Esophagus (tissue), 2 donors: ENCODE results near the gene PRMT6. TPM values are rescaled to one million over a fixed set of nuclear protein-coding genes. Genes with fewer than 3 reads are reported as not detected.
"Not testable (repeated sequence)": the region's sequence is repeated elsewhere in the genome, so short reads cannot be mapped to it uniquely, and the experiment has no call there.

ENCODE experiments used
- H3K27ac ChIP-seq, 2 donors: one replicate each; pipeline ENCODE4 v1.5.1; 2013; ENCODE audit warnings: low read depth in 2 of 2, mild to moderate bottlenecking in 2 of 2, inconsistent platforms in 1 of 2, low read length in 1 of 2, moderate library complexity in 1 of 2
- H3K27me3 ChIP-seq, 2 donors: one replicate each; pipeline ENCODE4 v1.6.1; 2013; ENCODE audit warnings: low read length in 2 of 2, control low read depth in 1 of 2, mild to moderate bottlenecking in 1 of 2; ENCODE audit not compliant: insufficient read depth in 2 of 2, control insufficient read depth in 1 of 2
- H3K36me3 ChIP-seq, 2 donors: one replicate each; pipeline ENCODE4 v1.6.1; 2013; ENCODE audit warnings: low read length in 1 of 2; ENCODE audit not compliant: control insufficient read depth in 2 of 2, insufficient read depth in 2 of 2
- H3K4me1 ChIP-seq, 2 donors: one replicate each; pipeline ENCODE4 v1.6.1; 2013; ENCODE audit warnings: low read length in 1 of 2; ENCODE audit not compliant: control insufficient read depth in 2 of 2, insufficient read depth in 2 of 2
- H3K4me3 ChIP-seq, 2 donors: one replicate each; pipeline ENCODE4 v1.5.1; 2013; ENCODE audit warnings: low read length in 2 of 2, mild to moderate bottlenecking in 2 of 2, low read depth in 1 of 2, moderate library complexity in 1 of 2
- H3K9me3 ChIP-seq, 2 donors: one replicate each; pipeline ENCODE4 v1.6.1; 2013; ENCODE audit warnings: mild to moderate bottlenecking in 2 of 2, low read depth in 1 of 2, low read length in 1 of 2, moderate library complexity in 1 of 2; ENCODE audit not compliant: control insufficient read depth in 2 of 2, insufficient read depth in 1 of 2
- WGBS, 2 donors: extraction: QIAGEN DNeasy Blood & Tissue Kit; methylation state at CpG; one replicate each; pipeline ENCODE4 v1.1.7; 2013; 5-methylcytosine and 5-hydroxymethylcytosine counted together
- polyA plus RNA-seq, 2 donors: library from polyadenylated mRNA; stranded (reverse); fragments of 200-250 nt; gene quantifications; one replicate each; pipeline ENCODE4 v1.2.3, GENCODE V29; 2013
- donor health status: healthy with polysubstance abuse.
- donor health status: Bipolar disorder and iron deficiency.

Gene PRMT6
- polyA plus RNA-seq, 2 donors = 7.4 to 9.0 TPM

GRCh38 chr1:107081102-107081501 is 24.6 kb downstream of the PRMT6 start:
- H3K9me3 ChIP-seq = no peaks in the 10 kb centered on the region
- H3K36me3 ChIP-seq = no peaks in the 10 kb centered on the region
- 48 to 52% methylated on average over 2 of the region's 2 CpGs for WGBS, 2 donors
- no peaks in the 10 kb centered on the region for H3K4me1 ChIP-seq
- H3K4me3 ChIP-seq = no peak overlapping the region
- no peak overlapping the region for H3K27ac ChIP-seq
- H3K27me3 ChIP-seq = no peaks in the 10 kb centered on the region

DNA sequence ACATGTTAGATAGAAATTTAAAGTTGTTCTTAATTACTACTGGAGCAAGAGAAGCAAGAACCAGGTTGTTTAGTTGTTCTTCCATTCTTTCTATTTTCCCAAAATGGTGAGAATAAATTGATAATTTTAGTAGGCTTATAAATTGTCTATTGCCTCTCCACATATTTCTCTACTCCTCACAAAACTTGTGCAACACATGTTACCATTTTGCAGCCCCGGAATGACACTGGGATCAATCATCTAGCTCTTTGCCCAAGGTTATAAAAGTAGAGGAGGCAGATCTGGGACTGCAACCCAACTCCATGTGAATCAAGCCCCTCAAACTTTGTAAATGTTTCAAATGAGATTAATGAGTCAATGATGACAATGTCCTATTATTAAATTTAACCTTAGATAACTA is 34.9 kb downstream of the PRMT6 start:
- Histone ChIP-seq H3K27me3 (no peaks in the 10 kb centered on the region), H3K27ac (no peak overlapping the region), H3K9me3 (no peaks in the 10 kb centered on the region), H3K4me3 (no peak overlapping the region), H3K36me3 (no peaks in the 10 kb centered on the region), H3K4me1 (no peaks in the 10 kb centered on the region)
- 84 to 89% methylated on average over 1 of the region's 1 CpG for WGBS, 2 donors

- not testable (repeated sequence) for H3K4me1 ChIP-seq, H3K27ac ChIP-seq, H3K9me3 ChIP-seq, H3K27me3 ChIP-seq, H3K4me3 ChIP-seq, H3K36me3 ChIP-seq
- WGBS, 2 donors = 82 to 89% methylated on average over 1 of the region's 1 CpG
These were observed 36.9 kb downstream of the PRMT6 start for GRCh38 chr1:107093395-107093794.

DNA sequence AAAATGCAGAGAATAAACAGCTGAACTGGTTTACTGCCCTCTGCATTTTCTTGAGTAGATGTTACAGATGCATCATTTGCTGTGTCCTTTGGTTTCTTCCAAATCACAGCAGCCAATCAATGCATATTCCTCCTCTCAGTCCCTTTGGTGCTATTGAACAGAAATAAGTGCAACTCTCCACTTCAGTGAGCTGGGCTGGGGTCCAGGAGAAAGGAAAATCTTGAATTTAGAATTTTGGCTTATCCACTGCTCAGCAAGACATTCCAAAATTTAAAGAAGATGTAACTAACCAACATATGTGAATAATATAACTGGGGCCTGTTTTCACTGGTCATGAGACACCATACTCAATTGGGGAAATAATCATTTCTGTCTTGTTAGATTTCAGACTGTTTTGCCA is 39.2 kb downstream of the PRMT6 start:
- no peaks in the 10 kb centered on the region for H3K4me1 ChIP-seq
- no peaks in the 10 kb centered on the region for H3K27me3 ChIP-seq
- H3K9me3 ChIP-seq = no peaks in the 10 kb centered on the region
- H3K36me3 ChIP-seq = no peaks in the 10 kb centered on the region
- no peak overlapping the region for H3K4me3 ChIP-seq
- H3K27ac ChIP-seq = no peak overlapping the region

- WGBS, 2 donors = 37 to 43% methylated on average over 2 of the region's 2 CpGs
- no peak overlapping the region for H3K4me3 ChIP-seq
- H3K4me1 ChIP-seq = no peaks in the 10 kb centered on the region
- no peak overlapping the region for H3K27ac ChIP-seq
- H3K9me3 ChIP-seq = no peaks in the 10 kb centered on the region
- no peaks in the 10 kb centered on the region for H3K27me3 ChIP-seq
- H3K36me3 ChIP-seq = no peaks in the 10 kb centered on the region
These were observed 40.2 kb downstream of the PRMT6 start for GRCh38 chr1:107096690-107097089.

DNA sequence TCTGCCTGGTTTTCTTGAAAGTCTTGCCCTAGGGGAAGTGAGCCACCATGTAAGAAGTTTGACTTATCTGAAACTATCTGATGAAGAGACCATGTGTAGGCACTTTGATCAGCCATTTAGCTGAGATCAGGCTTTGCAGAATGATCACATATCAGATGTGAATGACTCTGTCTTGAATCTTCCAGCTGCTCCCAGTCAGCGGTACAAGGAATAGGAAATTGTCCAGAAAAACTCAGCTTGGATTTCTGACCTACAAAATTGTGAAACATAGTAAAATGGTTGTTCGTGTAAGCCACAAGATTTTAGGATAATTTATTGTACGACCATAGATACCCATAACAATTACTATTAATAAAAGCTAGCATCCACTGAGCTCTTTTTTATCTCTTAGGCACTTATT is 42.5 kb downstream of the PRMT6 start:
- Histone ChIP-seq H3K27ac (no peak overlapping the region), H3K27me3 (no peaks in the 10 kb centered on the region), H3K4me3 (no peak overlapping the region), H3K36me3 (no peaks in the 10 kb centered on the region), H3K9me3 (no peaks in the 10 kb centered on the region), H3K4me1 (no peaks in the 10 kb centered on the region)
- 78 to 84% methylated on average over 3 of the region's 3 CpGs for WGBS, 2 donors

GRCh38 chr1:107100331-107100984 is 44.0 kb downstream of the PRMT6 start:
- Histone ChIP-seq H3K4me3 (no peak overlapping the region), H3K36me3 (no peaks in the 10 kb centered on the region), H3K9me3 (no peaks in the 10 kb centered on the region), H3K27ac (no peak overlapping the region), H3K27me3 (no peaks in the 10 kb centered on the region), H3K4me1 (no peaks in the 10 kb centered on the region)
- 82 to 85% methylated on average over 3 of the region's 3 CpGs for WGBS, 2 donors

GRCh38 chr1:107105914-107106313 is 49.4 kb downstream of the PRMT6 start:
- Histone ChIP-seq H3K27ac (no peak overlapping the region), H3K4me1 (no peaks in the 10 kb centered on the region), H3K9me3 (no peaks in the 10 kb centered on the region), H3K27me3 (no peaks in the 10 kb centered on the region), H3K36me3 (no peaks in the 10 kb centered on the region), H3K4me3 (no peak overlapping the region)
- WGBS, 2 donors = 86 to 87% methylated on average over 3 of the region's 3 CpGs

Other genes with a start within 250 kb of the PRMT6 start
- gene NTNG1, start 84.4 kb downstream of the PRMT6 start, polyA plus RNA-seq = under 1 TPM in 1 of 2 donors, not detected in 1; 0.05 TPM